NB4 (cell line): ENCODE measurements around the gene KRT3.

ENCODE experiments used
- DNase-seq: peaks from one replicate; pipeline ENCODE4 v3.0.0; 2010; ENCODE audit warnings: low read depth
- H3K4me3 ChIP-seq: one replicate; pipeline ENCODE4 v1.5.1; 2011; ENCODE audit warnings: mild to moderate bottlenecking, low read depth, low read length, moderate library complexity
- CTCF ChIP-seq: IDR thresholded peaks from one replicate; pipeline ENCODE4 v1.5.1; 2012; ENCODE audit warnings: low read depth, low read length
- MAX ChIP-seq: IDR thresholded peaks from 2 replicates; pipeline ENCODE4 v1.6.1; 2011; ENCODE audit warnings: low read depth, low read length
- MYC ChIP-seq: IDR thresholded peaks from 2 replicates; pipeline ENCODE4 v1.6.1; 2011; ENCODE audit warnings: low read depth, low read length
- POLR2A ChIP-seq: IDR thresholded peaks from 2 replicates; pipeline ENCODE4 v1.6.1; 2011; ENCODE audit warnings: mild to moderate bottlenecking; ENCODE audit not compliant: insufficient read length; ENCODE audit errors: extremely low read depth

KRT3 gene

GRCh38 chr12:52788192-52788875, 7.6 kb downstream of the KRT3 start:
- DNase-seq, result no peak
- H3K4me3 ChIP-seq, result no peak overlapping the region
- TF ChIP-seq CTCF, result no peak
- no peak for TF ChIP-seq MAX
- TF ChIP-seq MYC, result no peak
- TF ChIP-seq POLR2A, result no peak

- TF ChIP-seq MAX, result no peak
- no peak for TF ChIP-seq MYC
- no peak for TF ChIP-seq CTCF
- TF ChIP-seq POLR2A, result no peak
- DNase-seq, result no peak
Measured at GRCh38 chr12:52787324-52788191, 8.4 kb downstream of the KRT3 start.

GRCh38 chr12:52784909-52785308, 11.0 kb downstream of the KRT3 start:
- no peak overlapping the region for H3K4me3 ChIP-seq
- no peak for DNase-seq
- TF ChIP-seq CTCF (no peak), MYC (no peak), POLR2A (no peak), MAX (no peak)

More at GRCh38 chr12:52787324-52788191, 8.4 kb downstream of the KRT3 start:
- no peak overlapping the region for H3K4me3 ChIP-seq

- TF ChIP-seq MYC (no peak), POLR2A (no peak), MAX (no peak), CTCF (no peak)
- H3K4me3 ChIP-seq, result no peak overlapping the region
- DNase-seq, result no peak
Measured at GRCh38 chr12:52783563-52784316, 12.2 kb downstream of the KRT3 start.

GRCh38 chr12:52782502-52782901, 13.4 kb downstream of the KRT3 start:
- no peak for DNase-seq
- no peak overlapping the region for H3K4me3 ChIP-seq
- TF ChIP-seq POLR2A (no peak), CTCF (no peak), MYC (no peak), MAX (no peak)
